Measurements from ENCODE around the gene AKAP3. TPM values are rescaled to one million over a fixed set of nuclear protein-coding genes. Genes with fewer than 3 reads are reported as not detected.

AKAP3 gene
- total and polyA plus RNA-seq, 2 of the 8 experiments (the other 6 are each of a cell fraction or from before 2014, with no cell fraction given), result 0.54 to 1.0 TPM

- TF ChIP-seq POLR2A (IDR thresholded peaks at IDR 0.05; ENCODE audit: control extremely low read depth in 1 of 2, low read depth in 2 of 2, low read length in 2 of 2), result no peak
- no peak for TF ChIP-seq HDAC6 (IDR thresholded peaks at IDR 0.05; ENCODE audit: low read depth, low read length)
- TF ChIP-seq CHD1 (IDR thresholded peaks at IDR 0.05; ENCODE audit: low read depth, low read length), result no peak
- TF ChIP-seq, protein P1, sequence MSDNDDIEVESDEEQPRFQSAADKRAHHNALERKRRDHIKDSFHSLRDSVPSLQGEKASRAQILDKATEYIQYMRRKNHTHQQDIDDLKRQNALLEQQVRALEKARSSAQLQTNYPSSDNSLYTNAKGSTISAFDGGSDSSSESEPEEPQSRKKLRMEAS (IDR thresholded peaks at IDR 0.05), result no peak
- TF ChIP-seq BRCA1 (IDR thresholded peaks at IDR 0.05; ENCODE audit: low read depth, low read length), result no peak
These were observed 57.6 kb downstream of the AKAP3 start (continued) for GRCh38 chr12:4591180-4591687.
